ENCODE measurements around the gene CREB3L4.
"Not testable (repeated sequence)": the region's sequence is repeated elsewhere in the genome, so short reads cannot be mapped to it uniquely, and the experiment has no call there.

The CREB3L4 gene

DNA sequence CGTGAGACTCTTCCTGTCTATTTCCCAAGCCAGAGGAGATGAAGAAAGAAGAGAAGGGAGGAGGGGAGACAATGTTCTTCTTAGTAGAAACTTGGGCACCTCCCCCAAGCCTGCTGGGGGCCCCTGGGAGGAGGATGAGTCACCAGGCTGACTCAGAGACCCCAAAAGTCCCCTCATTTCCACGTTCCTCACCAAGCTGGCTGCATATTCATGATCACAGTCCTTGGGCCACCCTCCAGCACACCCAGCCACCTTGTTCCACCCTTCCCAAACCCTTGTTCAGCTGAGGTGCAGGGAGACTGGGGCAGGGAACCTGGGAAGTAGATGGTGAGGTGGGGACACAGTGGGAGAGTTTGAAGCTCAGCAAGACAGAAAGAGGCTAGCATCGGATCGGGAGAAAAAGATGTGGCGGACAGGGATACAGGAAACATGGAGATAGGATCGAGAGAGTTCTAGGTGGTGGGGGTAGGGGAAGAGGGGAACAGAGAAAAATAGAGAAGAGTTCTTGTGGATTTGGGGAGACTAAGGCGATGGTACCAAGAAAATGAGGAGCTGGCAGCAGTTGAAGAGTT is 17.7 kb downstream of the CREB3L4 start:
- DNase-seq (ENCODE audit: low read depth, low spot score), result no peak

GRCh38 chr1:153985941-153986761 is 18.4 kb downstream of the CREB3L4 start, which contains the start of gene RAB13:
Gene RAB13, minus strand, starts transcription at chr1:153986339. Its CDS starts 103 bp downstream, at chr1:153986236.
- DNase-seq (ENCODE audit: low read depth, low spot score), result no peak

DNA sequence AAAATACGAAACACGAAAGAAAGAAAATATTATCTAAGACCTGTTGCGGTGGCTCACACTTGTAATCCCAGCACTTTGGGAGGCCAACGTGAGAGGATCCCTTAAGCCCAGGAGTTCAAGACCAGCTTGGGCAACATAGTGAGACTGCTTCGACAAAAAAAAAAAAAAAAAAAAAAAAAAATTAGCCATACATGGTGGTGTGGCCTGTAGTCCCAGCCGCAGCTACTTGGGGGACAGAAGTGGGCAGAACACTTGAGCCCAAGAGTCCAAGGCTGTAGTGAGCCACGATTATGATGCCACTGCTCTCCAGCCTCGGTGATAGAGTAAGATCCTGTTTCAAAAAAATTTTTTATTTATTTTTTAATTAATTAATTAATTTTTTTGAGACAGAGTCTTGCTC is 19.9 kb downstream of the CREB3L4 start:
- DNase-seq (ENCODE audit: low read depth, low spot score), result no peak

GRCh38 chr1:153990468-153991150 is 22.9 kb downstream of the CREB3L4 start, which contains the start of gene RPS27:
Gene RPS27, plus strand, starts transcription at chr1:153990762. Its CDS starts 35 bp downstream, at chr1:153990797.
- DNase-seq (ENCODE audit: low read depth, low spot score), result peak; percentile 90

- no peak for DNase-seq (ENCODE audit: low read depth, low spot score)
Measured at GRCh38 chr1:153991151-153991630, 23.5 kb downstream of the CREB3L4 start.

DNA sequence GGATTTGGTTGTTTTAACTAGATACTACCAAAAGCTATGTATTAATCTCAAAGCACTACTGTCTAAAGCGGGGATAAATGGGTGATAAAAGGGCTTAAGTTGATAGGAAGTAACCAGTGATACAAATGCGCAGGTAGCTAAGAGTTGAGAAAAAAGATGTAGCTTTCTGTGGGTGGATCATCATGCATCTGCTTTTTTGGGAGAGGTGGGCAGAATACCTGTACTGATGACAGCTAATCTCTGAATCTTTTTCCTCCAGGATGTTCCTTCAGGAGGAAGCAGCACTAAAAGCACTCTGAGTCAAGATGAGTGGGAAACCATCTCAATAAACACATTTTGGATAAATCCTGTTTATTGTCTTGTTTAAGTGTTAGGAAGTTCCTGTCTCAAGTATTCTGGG is 24.1 kb downstream of the CREB3L4 start:
- DNase-seq (ENCODE audit: low read depth, low spot score), result no peak

DNA sequence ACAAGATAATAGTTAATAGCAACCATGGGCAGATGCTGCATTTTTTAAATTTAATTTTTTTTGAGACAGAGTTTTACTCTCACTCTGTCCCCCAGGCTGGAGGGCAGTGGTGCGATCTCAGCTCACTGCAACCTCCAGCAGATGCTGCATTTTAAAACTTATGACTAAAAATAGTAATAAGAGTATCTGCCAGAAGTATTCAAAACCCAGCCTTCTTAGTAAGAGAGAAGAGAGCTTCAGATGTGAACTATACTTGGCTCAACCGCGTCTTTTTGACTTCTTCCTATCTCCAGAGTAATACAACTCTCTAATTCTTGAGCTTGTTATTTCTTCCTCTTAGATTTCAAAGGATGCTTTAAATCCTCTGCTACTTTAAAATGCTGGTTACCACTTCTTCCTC is 27.5 kb downstream of the CREB3L4 start:
- DNase-seq (ENCODE audit: low read depth, low spot score), result no peak

DNA sequence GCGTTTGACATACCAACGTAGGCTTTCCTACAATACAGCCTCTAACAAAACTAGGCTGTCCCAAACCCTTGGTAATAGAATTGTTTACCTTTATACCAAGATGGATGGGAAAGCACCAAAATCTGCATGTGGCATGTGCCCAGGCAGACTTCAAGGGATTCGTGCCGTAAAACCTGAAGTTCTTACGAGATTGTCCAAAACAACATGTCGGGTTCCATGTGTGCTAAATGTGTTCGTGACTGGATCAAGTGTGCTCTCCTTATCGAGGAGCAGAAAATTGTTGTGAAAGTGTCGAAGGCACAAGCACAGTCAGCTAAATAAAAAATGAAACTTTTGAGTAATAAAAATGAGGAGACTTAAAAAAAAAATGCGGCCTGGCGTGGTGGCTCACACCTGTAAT is 27.9 kb downstream of the CREB3L4 start:
- no peak for DNase-seq (ENCODE audit: low read depth, low spot score)

GRCh38 chr1:153996882-153997281 is 29.2 kb downstream of the CREB3L4 start:
- not testable (repeated sequence) for DNase-seq (ENCODE audit: low read depth, low spot score)

- no peak for DNase-seq (ENCODE audit: low read depth, low spot score)
Measured at GRCh38 chr1:154000420-154000819, 32.7 kb downstream of the CREB3L4 start.

- DNase-seq (ENCODE audit: low read depth, low spot score), result peak; percentile 18
Measured at GRCh38 chr1:154006136-154006535, 38.4 kb downstream of the CREB3L4 start.

- DNase-seq (ENCODE audit: low read depth, low spot score), result no peak
Measured at GRCh38 chr1:154012129-154012528, 44.4 kb downstream of the CREB3L4 start.

- not testable (repeated sequence) for DNase-seq (ENCODE audit: low read depth, low spot score)
Measured at GRCh38 chr1:154012543-154012942, 44.8 kb downstream of the CREB3L4 start.

DNA sequence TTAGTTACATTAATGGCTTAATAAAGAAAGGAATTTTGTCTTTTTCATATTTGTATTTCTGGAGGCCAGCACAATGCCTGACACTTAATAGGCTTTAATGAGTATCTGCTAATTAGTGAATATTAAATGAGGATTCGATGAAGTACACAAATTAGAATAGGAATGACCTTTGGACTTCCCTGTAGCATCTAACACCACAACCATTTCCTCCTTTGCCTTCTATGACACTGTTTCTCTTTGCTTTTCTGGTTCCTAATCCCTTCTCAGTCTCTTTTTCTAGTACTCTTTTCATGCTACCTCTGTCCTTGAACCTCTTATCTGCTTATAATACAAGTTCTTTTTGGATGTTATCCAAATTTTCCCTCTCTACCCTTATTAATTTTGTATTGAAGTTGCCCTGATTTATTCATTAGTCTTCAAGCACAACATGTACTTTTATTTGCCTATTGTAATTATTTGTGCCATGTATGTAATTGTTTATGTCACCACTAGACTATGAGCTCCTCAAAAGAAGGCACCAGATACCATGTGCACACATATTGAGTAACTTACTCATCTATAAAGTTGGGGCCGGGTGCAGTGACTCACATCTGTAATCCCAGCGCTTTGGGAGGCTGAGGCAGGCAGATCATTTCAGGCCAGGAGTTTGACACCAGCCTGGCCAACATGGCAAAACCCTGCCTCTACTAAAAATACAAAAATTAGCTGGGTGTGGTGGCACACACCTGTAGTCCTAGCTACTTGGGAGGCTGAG is 46.6 kb downstream of the CREB3L4 start:
- no peak for DNase-seq (ENCODE audit: low read depth, low spot score)

DNA sequence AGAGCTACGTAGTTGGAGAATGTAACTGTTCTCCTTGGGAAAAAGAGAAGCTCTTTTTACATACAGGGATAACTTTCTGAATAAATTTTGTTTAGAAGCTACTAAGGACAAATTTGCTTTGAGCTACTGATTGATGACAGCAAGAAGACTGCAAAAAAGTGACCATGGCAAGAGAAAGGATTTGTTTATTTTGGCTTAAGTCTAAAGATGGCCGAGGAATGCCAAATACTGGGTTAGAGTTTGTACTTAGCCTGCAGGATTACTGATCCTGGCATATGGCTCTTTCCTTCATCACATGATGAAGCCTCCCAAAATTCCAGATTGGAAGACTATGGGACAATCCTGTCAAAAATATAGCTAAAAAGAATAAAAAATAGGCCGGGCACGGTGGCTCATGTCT is 51.6 kb downstream of the CREB3L4 start:
- DNase-seq (ENCODE audit: low read depth, low spot score), result no peak

- DNase-seq (ENCODE audit: low read depth, low spot score), result no peak
Measured at GRCh38 chr1:154019940-154020339, 52.2 kb downstream of the CREB3L4 start.

Data from smooth muscle cell of the brain vasculature (primary cell).